Neural crest cell (in vitro differentiated cells): Measurements from ENCODE around the gene DEGS1. TPM values are rescaled to one million over a fixed set of nuclear protein-coding genes. Genes with fewer than 3 reads are reported as not detected.

ENCODE experiments used
- DNase-seq: peaks from one replicate; pipeline ENCODE4 v3.0.0; 2021; ENCODE audit warnings: low read depth, mixed read lengths, low spot score
- H3K27ac Mint-ChIP-seq: one replicate; pipeline ENCODE4 v1.8.0; 2021; ENCODE audit warnings: mild to moderate bottlenecking, mixed read lengths; ENCODE audit not compliant: unreplicated experiment
- H3K27me3 Mint-ChIP-seq: 2 replicates; pipeline ENCODE4 v1.8.0; 2021; ENCODE audit warnings: low read depth, mild to moderate bottlenecking, mixed read lengths
- H3K36me3 Mint-ChIP-seq: 2 replicates; pipeline ENCODE4 v1.8.0; 2021; ENCODE audit warnings: low read depth, mild to moderate bottlenecking, mixed read lengths
- H3K4me1 Mint-ChIP-seq: 2 replicates; pipeline ENCODE4 v1.8.0; 2021; ENCODE audit warnings: mixed read lengths
- H3K4me3 Mint-ChIP-seq: one replicate; pipeline ENCODE4 v1.8.0; 2021; ENCODE audit warnings: mild to moderate bottlenecking, mixed read lengths
- H3K9me3 Mint-ChIP-seq: 2 replicates; pipeline ENCODE4 v1.8.0; 2021; ENCODE audit warnings: mixed read lengths
- CTCF ChIP-seq: fragments of 200-600 bp; sonication (generic); conservative IDR thresholded peaks from 2 replicates; pipeline ENCODE4 v1.5.0; 2021; ENCODE audit warnings: antibody characterized with exemption, mild to moderate bottlenecking
- total RNA-seq: library from RNA; stranded (reverse); gene quantifications from 2 replicates; pipeline ENCODE4 v1.2.1, GENCODE V29; 2021

Gene DEGS1
- total RNA-seq, 1 donor from 2014 or later = 40.5 TPM

- DNase-seq = no peak
- peaks cover 5% of the 10 kb centered on the region for H3K36me3 Mint-ChIP-seq
- no peaks in the 10 kb centered on the region for H3K27me3 Mint-ChIP-seq
- H3K9me3 Mint-ChIP-seq = no peaks in the 10 kb centered on the region
- no peak overlapping the region for H3K4me3 Mint-ChIP-seq
- H3K4me1 Mint-ChIP-seq = no peaks in the 10 kb centered on the region
- H3K27ac Mint-ChIP-seq = no peak overlapping the region
- TF ChIP-seq CTCF = no peak
These were observed 33.3 kb upstream of the DEGS1 start for GRCh38 chr1:224149709-224150108.

- no peak for TF ChIP-seq CTCF
- Mint-ChIP-seq H3K4me3 (no peak overlapping the region), H3K27me3 (no peaks in the 10 kb centered on the region), H3K9me3 (no peaks in the 10 kb centered on the region), H3K36me3 (peaks cover 2% of the 10 kb centered on the region), H3K4me1 (no peaks in the 10 kb centered on the region), H3K27ac (no peak overlapping the region)
- no peak for DNase-seq
These were observed 31.9 kb upstream of the DEGS1 start for GRCh38 chr1:224151117-224151516.

GRCh38 chr1:224157316-224157715 is 25.7 kb upstream of the DEGS1 start:
- H3K4me1 Mint-ChIP-seq = no peaks in the 10 kb centered on the region
- no peak overlapping the region for H3K27ac Mint-ChIP-seq
- H3K4me3 Mint-ChIP-seq = no peak overlapping the region
- H3K9me3 Mint-ChIP-seq = no peaks in the 10 kb centered on the region
- no peak for TF ChIP-seq CTCF
- no peak for DNase-seq
- H3K27me3 Mint-ChIP-seq = no peaks in the 10 kb centered on the region
- peaks cover 3% of the 10 kb centered on the region for H3K36me3 Mint-ChIP-seq

- no peak for TF ChIP-seq CTCF
- H3K27ac Mint-ChIP-seq = no peak overlapping the region
- no peak overlapping the region for H3K4me3 Mint-ChIP-seq
- peaks cover 3% of the 10 kb centered on the region for H3K36me3 Mint-ChIP-seq
- H3K9me3 Mint-ChIP-seq = no peaks in the 10 kb centered on the region
- peaks cover under 1% of the 10 kb centered on the region for H3K4me1 Mint-ChIP-seq
- no peaks in the 10 kb centered on the region for H3K27me3 Mint-ChIP-seq
- no peak for DNase-seq
These were observed 23.5 kb upstream of the DEGS1 start for GRCh38 chr1:224159541-224159940.

- no peak overlapping the region for H3K27ac Mint-ChIP-seq
- H3K27me3 Mint-ChIP-seq = no peaks in the 10 kb centered on the region
- no peaks in the 10 kb centered on the region for H3K9me3 Mint-ChIP-seq
- H3K36me3 Mint-ChIP-seq = peaks cover 3% of the 10 kb centered on the region
- no peak for TF ChIP-seq CTCF
- peaks cover 3% of the 10 kb centered on the region for H3K4me1 Mint-ChIP-seq
- DNase-seq = no peak
- H3K4me3 Mint-ChIP-seq = no peak overlapping the region
These were observed 22.8 kb upstream of the DEGS1 start for GRCh38 chr1:224160171-224160682.

GRCh38 chr1:224162768-224163167 is 20.3 kb upstream of the DEGS1 start:
- Mint-ChIP-seq H3K27ac (no peak overlapping the region), H3K27me3 (no peaks in the 10 kb centered on the region), H3K4me3 (no peak overlapping the region), H3K9me3 (no peaks in the 10 kb centered on the region), H3K4me1 (peaks cover 3% of the 10 kb centered on the region), H3K36me3 (no peaks in the 10 kb centered on the region)
- no peak for DNase-seq
- no peak for TF ChIP-seq CTCF
